H1 (cell line): Measurements from ENCODE around the gene PRR5L. TPM values are rescaled to one million over a fixed set of nuclear protein-coding genes. Genes with fewer than 3 reads are reported as not detected.
A peak's percentile ranks its signal among the peaks of the same experiment; 100 is the strongest.

ENCODE experiments used
- CTCF ChIA-PET: fragments of 300-600 bp; sonication (Branson Sonifier 250); formaldehyde crosslinking; loops from one replicate; lab custom pipeline; 2021; ENCODE audit not compliant: partially characterized antibody; lab: Charles Lee
- POLR2A ChIA-PET: fragments of 300-600 bp; sonication (Branson Sonifier 250); formaldehyde crosslinking; loops from one replicate; lab custom pipeline; 2021; ENCODE audit warnings: inconsistent platforms; ENCODE audit not compliant: partially characterized antibody; lab: Charles Lee
- DNase-seq, 2 experiments: peaks; one replicate each; pipeline versions ENCODE4 v3.0.0 to v3.0.0-alpha.2; 2010 to 2022; ENCODE audit warnings: low spot score in 2 of 2, low read depth in 1 of 2, mixed read lengths in 1 of 2
- FAIRE-seq: peaks from 2 replicates; lab custom pipeline; 2011; peaks lifted over from hg19 to GRCh38; lab: Jason Lieb, UNC
- H2AFZ ChIP-seq: 2 replicates; pipeline ENCODE4 v1.8.1; 2012; ENCODE audit warnings: low read length, inconsistent platforms
- H2AK5ac ChIP-seq: 2 replicates; pipeline ENCODE4 v1.6.1; 2013; ENCODE audit warnings: low read depth, low read length
- H2BK120ac ChIP-seq: replicated peaks from 2 replicates; pipeline ENCODE3; 2013; ENCODE audit warnings: low read depth, low read length, inconsistent platforms
- H2BK12ac ChIP-seq: 2 replicates; pipeline ENCODE4 v1.6.1; 2013; ENCODE audit warnings: low read depth, low read length
- H2BK15ac ChIP-seq: 2 replicates; pipeline ENCODE4 v1.6.1; 2013; ENCODE audit warnings: low read length
- H2BK20ac ChIP-seq: 2 replicates; pipeline ENCODE4 v1.6.1; 2013; ENCODE audit warnings: low read length
- H2BK5ac ChIP-seq: 2 replicates; pipeline ENCODE4 v1.6.1; 2013; ENCODE audit warnings: low read depth, low read length
- H3K14ac ChIP-seq: 2 replicates; pipeline ENCODE4 v1.6.1; 2013; ENCODE audit warnings: inconsistent platforms; ENCODE audit not compliant: insufficient read length
- H3K18ac ChIP-seq: 2 replicates; pipeline ENCODE4 v1.6.1; 2013; ENCODE audit warnings: low read length; ENCODE audit errors: extremely low read depth
- H3K23ac ChIP-seq: 2 replicates; pipeline ENCODE4 v1.6.1; 2013; ENCODE audit warnings: inconsistent platforms; ENCODE audit not compliant: insufficient read length
- H3K23me2 ChIP-seq: 2 replicates; pipeline ENCODE4 v1.6.1; 2013; ENCODE audit warnings: low read depth, low read length
- H3K27ac ChIP-seq: 2 replicates; pipeline ENCODE4 v1.6.1; 2011; ENCODE audit warnings: low read depth, low read length, inconsistent platforms
- H3K27me3 ChIP-seq, 4 experiments: replicated peaks in 1 of 4; 1 replicate in 1 of 4; 2 replicates in 3 of 4; pipeline versions ENCODE4 v1.6.1 to v1.8.1; 2011 to 2013; ENCODE audit warnings: low read length in 3 of 4, mild to moderate bottlenecking in 3 of 4, inconsistent platforms in 2 of 4, mixed read lengths in 2 of 4, moderate library complexity in 1 of 4; ENCODE audit not compliant: control insufficient read depth in 3 of 4, insufficient read depth in 3 of 4; ENCODE audit errors: extremely low read depth in 1 of 4
- H3K36me3 ChIP-seq, 4 experiments: 2 replicates each; pipeline versions ENCODE4 v1.6.1 to v1.8.1; 2011 to 2013; ENCODE audit warnings: mild to moderate bottlenecking in 4 of 4, low read length in 3 of 4, moderate library complexity in 2 of 4, control low read depth in 1 of 4, inconsistent platforms in 1 of 4; ENCODE audit not compliant: insufficient read depth in 4 of 4, control insufficient read depth in 2 of 4
- H3K4ac ChIP-seq: replicated peaks from 2 replicates; pipeline ENCODE3; 2013; ENCODE audit warnings: low read length, low read depth, mixed read lengths, inconsistent platforms; ENCODE audit not compliant: insufficient read length
- H3K4me1 ChIP-seq, 4 experiments: replicated peaks in 1 of 4; 1 replicate in 1 of 4; 2 replicates in 3 of 4; pipeline versions ENCODE4 v1.6.1 to v1.8.1; 2011 to 2013; ENCODE audit warnings: low read length in 3 of 4, inconsistent platforms in 2 of 4, mixed read lengths in 1 of 4; ENCODE audit not compliant: insufficient read depth in 4 of 4, control insufficient read depth in 3 of 4
- H3K4me2 ChIP-seq, 2 experiments: 2 replicates each; pipeline versions ENCODE4 v1.6.1 to v1.8.1; 2011 to 2013; ENCODE audit warnings: low read depth in 2 of 2, low read length in 2 of 2, control low read depth in 1 of 2, inconsistent platforms in 1 of 2, mild to moderate bottlenecking in 1 of 2; ENCODE audit not compliant: insufficient read depth in 1 of 2
- H3K4me3 ChIP-seq, 4 experiments: fragments of 200-600, 300-600 bp in 1 of 4; sonication (generic), shearing (Covaris generic), sonication (Bioruptor Twin) in 1 of 4; 2 replicates each; pipeline versions ENCODE4 v1.5.1 to v1.8.1; 2011 to 2016; ENCODE audit warnings: low read length in 4 of 4, low read depth in 3 of 4, control low read depth in 2 of 4, inconsistent platforms in 2 of 4, mild to moderate bottlenecking in 2 of 4, mixed read lengths in 1 of 4, moderate library complexity in 1 of 4; ENCODE audit not compliant: insufficient read depth in 2 of 4; ENCODE audit errors: extremely low read depth in 1 of 4
- H3K56ac ChIP-seq: replicated peaks from 2 replicates; pipeline ENCODE3; 2013; ENCODE audit warnings: low read depth, mild to moderate bottlenecking, mixed read lengths, low read length, inconsistent platforms; ENCODE audit not compliant: insufficient read length
- H3K79me1 ChIP-seq: 2 replicates; pipeline ENCODE4 v1.6.1; 2013; ENCODE audit warnings: low read depth, low read length, control low read depth
- H3K79me2 ChIP-seq, 2 experiments: 2 replicates each; pipeline versions ENCODE4 v1.6.1 to v1.8.1; 2012 to 2013; ENCODE audit warnings: low read length in 2 of 2, mild to moderate bottlenecking in 2 of 2, inconsistent platforms in 1 of 2; ENCODE audit not compliant: insufficient read depth in 2 of 2, control insufficient read depth in 1 of 2
- H3K9ac ChIP-seq, 4 experiments: replicated peaks in 1 of 4; 1 replicate in 1 of 4; 2 replicates in 3 of 4; pipeline versions ENCODE4 v1.6.1 to v1.8.1; 2011 to 2013; ENCODE audit warnings: low read depth in 3 of 4, low read length in 3 of 4, control low read depth in 2 of 4, mild to moderate bottlenecking in 2 of 4, moderate library complexity in 2 of 4, inconsistent platforms in 1 of 4; ENCODE audit errors: extremely low read depth in 1 of 4
- H3K9me3 ChIP-seq, 2 experiments: 2 replicates each; pipeline versions ENCODE4 v1.6.1 to v1.8.1; 2012 to 2013; ENCODE audit warnings: mild to moderate bottlenecking in 2 of 2, moderate library complexity in 2 of 2, control low read depth in 1 of 2, inconsistent platforms in 1 of 2, low read depth in 1 of 2, low read length in 1 of 2, mixed read lengths in 1 of 2; ENCODE audit not compliant: insufficient read depth in 2 of 2
- H4K20me1 ChIP-seq, 2 experiments: replicated peaks in 1 of 2; 2 replicates each; pipeline versions ENCODE3 to v1.8.1; 2011 to 2013; ENCODE audit warnings: inconsistent platforms in 2 of 2, low read length in 2 of 2, mild to moderate bottlenecking in 1 of 2; ENCODE audit not compliant: insufficient read depth in 2 of 2, control insufficient read depth in 1 of 2
- H4K5ac ChIP-seq: 2 replicates; pipeline ENCODE4 v1.6.1; 2013; ENCODE audit warnings: low read length, low read depth, mixed read lengths, inconsistent platforms; ENCODE audit not compliant: insufficient read length
- H4K8ac ChIP-seq: 2 replicates; pipeline ENCODE4 v1.8.0; 2013; ENCODE audit warnings: mild to moderate bottlenecking, moderate library complexity, low read length, inconsistent platforms; ENCODE audit not compliant: insufficient read depth; ENCODE audit errors: extremely low read depth
- H4K91ac ChIP-seq: replicated peaks from 2 replicates; pipeline ENCODE3; 2013; ENCODE audit warnings: low read length, mixed read lengths, inconsistent platforms; ENCODE audit not compliant: insufficient read length
- ASH2L ChIP-seq: fragments of 200-600, 300-600 bp; sonication (generic); IDR thresholded peaks from one replicate; pipeline ENCODE4 v1.7.1; 2017; ENCODE audit warnings: low read length
- CHD2 ChIP-seq: IDR thresholded peaks from 2 replicates; pipeline ENCODE4 v1.6.1; 2012; ENCODE audit warnings: low read length, improper control_type of control experiment
- EGR1 ChIP-seq: IDR thresholded peaks from 2 replicates; pipeline ENCODE4 v1.6.1; 2011; ENCODE audit warnings: low read depth, low read length, borderline replicate concordance
- EP300 ChIP-seq, 2 experiments: IDR thresholded peaks; 1 replicate in 1 of 2; 2 replicates in 1 of 2; pipeline ENCODE4 v1.6.1; 2011 to 2012; ENCODE audit warnings: low read depth in 2 of 2, low read length in 2 of 2, mild to moderate bottlenecking in 2 of 2, borderline replicate concordance in 1 of 2, inconsistent platforms in 1 of 2, moderate library complexity in 1 of 2
- MAFK ChIP-seq: IDR thresholded peaks from 2 replicates; pipeline ENCODE4 v1.6.1; 2012; ENCODE audit warnings: low read depth, mild to moderate bottlenecking, improper control_type of control experiment, low read length
- POLR2AphosphoS5 ChIP-seq: IDR thresholded peaks from 2 replicates; pipeline ENCODE4 v1.6.1; 2011; ENCODE audit warnings: low read depth, low read length
- POU5F1 ChIP-seq: IDR thresholded peaks from 2 replicates; pipeline ENCODE4 v1.6.1; 2011; ENCODE audit warnings: low read depth, mild to moderate bottlenecking, low read length, moderate library complexity
- RXRA ChIP-seq: IDR thresholded peaks from 2 replicates; pipeline ENCODE4 v1.6.1; 2011; ENCODE audit warnings: low read depth, mild to moderate bottlenecking, low read length, moderate library complexity; ENCODE audit not compliant: insufficient read depth
- SAP30 ChIP-seq: fragments of 300-600 bp; sonication (generic); IDR thresholded peaks from 2 replicates; pipeline ENCODE4 v1.7.1; 2012; ENCODE audit warnings: low read length, moderate library complexity, mild to moderate bottlenecking, inconsistent platforms; ENCODE audit not compliant: insufficient read depth, insufficient replicate concordance
- SIN3A ChIP-seq, 2 experiments: IDR thresholded peaks in 1 of 2; conservative IDR thresholded peaks in 1 of 2; 2 replicates each; pipeline ENCODE4 v1.6.1; 2011 to 2012; ENCODE audit warnings: low read length in 2 of 2, improper control_type of control experiment in 1 of 2, low read depth in 1 of 2, mild to moderate bottlenecking in 1 of 2
- SIRT6 ChIP-seq: IDR thresholded peaks from one replicate; pipeline ENCODE4 v1.7.1; 2012; ENCODE audit warnings: low read length, inconsistent platforms
- SIX5 ChIP-seq: IDR thresholded peaks from 2 replicates; pipeline ENCODE4 v1.6.1; 2011; ENCODE audit warnings: mild to moderate bottlenecking, low read depth, low read length
- WGBS, 2 experiments: shearing (Covaris generic) in 1 of 2; methylation state at CpG; one replicate each; pipeline versions ENCODE4 v1.1.6 to v1.1.7; 2013 to 2015; ENCODE audit warnings: low lambda C conversion rate in 2 of 2, mixed read lengths in 2 of 2, inconsistent platforms in 1 of 2, low coverage in 1 of 2, missing lambda C conversion rate in 1 of 2; ENCODE audit not compliant: insufficient replicate concordance in 2 of 2, insufficient coverage in 1 of 2, insufficient read length in 1 of 2; ENCODE audit errors: extremely low coverage in 1 of 2, missing lambda C conversion rate in 1 of 2; 5-methylcytosine and 5-hydroxymethylcytosine counted together
- polyA plus RNA-seq, 7 experiments: library from polyadenylated mRNA; depleted of rRNA in 3 of 7; stranded (reverse) in 5 of 7; unstranded in 2 of 7; fragments of >200 nt in 5 of 7; fragments of 200-250 nt in 2 of 7; gene quantifications; 1 replicate in 5 of 7; 2 replicates in 1 of 7; 4 replicates in 1 of 7; pipeline versions ENCODE4 v1.2.1 to v1.2.3, GENCODE V29; 2011 to 2013; ENCODE audit warnings: missing spikeins in 2 of 7, mixed read lengths in 2 of 7
- total RNA-seq: library from RNA; stranded (reverse); fragmentation: NEBNext Ultra II Directional; extraction: Animal tissue kit (Norgen Biotek cat#: 25700); gene quantifications from 2 replicates; pipeline ENCODE4 v1.2.1, GENCODE V29; 2021

The PRR5L gene
- total and polyA plus RNA-seq, 2 of the 8 experiments (the other 6 are each of a cell fraction or from before 2014, with no cell fraction given), result 6.6 to 10.1 TPM

DNA sequence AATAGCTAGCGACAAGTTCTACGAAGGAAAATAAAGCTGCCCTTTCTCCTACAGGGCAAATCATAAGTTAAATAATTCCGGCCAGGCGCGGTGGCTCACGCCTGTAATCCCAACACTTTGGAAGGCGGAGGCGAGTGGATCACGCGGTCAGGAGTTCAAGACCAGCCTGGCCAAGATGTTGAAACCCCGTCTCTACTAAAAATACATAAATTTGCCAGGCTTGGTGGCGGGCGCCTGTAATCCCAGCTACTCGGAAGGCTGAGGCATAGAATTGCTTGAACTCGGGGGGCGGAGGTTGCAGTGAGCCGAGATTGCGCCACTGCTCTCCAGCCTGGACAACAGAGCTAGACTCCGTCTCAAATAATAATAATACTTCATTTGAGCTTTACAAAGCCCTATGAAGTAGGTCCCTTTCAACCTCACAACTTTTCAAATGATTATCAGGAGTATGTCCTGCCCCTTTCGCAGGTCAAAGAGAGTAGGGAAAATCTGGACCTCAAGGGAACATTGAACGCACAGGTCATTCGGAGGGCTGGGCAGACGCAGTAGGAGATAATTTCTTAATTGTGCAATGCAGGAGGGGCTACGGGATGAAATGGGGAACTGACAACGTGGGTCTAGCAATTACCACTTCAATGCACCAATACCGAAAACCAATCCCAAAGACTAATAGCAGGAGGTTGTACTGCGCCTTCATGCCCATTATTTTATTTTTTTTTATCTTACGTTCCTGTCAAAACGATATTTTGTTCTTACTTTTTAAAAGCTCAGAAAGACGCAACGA lies 7.5 kb upstream of the PRR5L start:
- no peak overlapping the region for H2BK20ac ChIP-seq
- H2BK120ac ChIP-seq, result no peak overlapping the region
- H2AFZ ChIP-seq, result peak overlapping the region; percentile 76
- peak overlapping the region; percentile 87 to 90 for H3K4me2 ChIP-seq
- H3K36me3 ChIP-seq, result no peaks in the 10 kb centered on the region
- H3K79me2 ChIP-seq, result no peaks in the 10 kb centered on the region
- H3K27ac ChIP-seq, result no peak overlapping the region
- peaks cover 0 to 3% (median 0%) of the 10 kb centered on the region in 4 experiments; a peak in 4 of 7 replicates for H3K4me1 ChIP-seq
- no peak overlapping the region for H4K5ac ChIP-seq
- DNase-seq (no peak), FAIRE-seq (no peak)
- no peak overlapping the region for H3K23ac ChIP-seq
- H4K20me1 ChIP-seq, result peaks cover 0 to 3% of the 10 kb centered on the region in 2 experiments
- H3K79me1 ChIP-seq, result no peaks in the 10 kb centered on the region
- H2BK12ac ChIP-seq, result no peak overlapping the region
- H3K18ac ChIP-seq, result no peak overlapping the region
- CTCF ChIA-PET, result interaction anchor here (0.6 to 10.8 kb wide), 11 partner anchors 10 to 779 kb away, joined by 3 to 152 read pairs (median 4); no protein-coding TSS in a partner anchor
- peak overlapping the region; percentile 95; the same call in 1 of the 2 replicates for H4K8ac ChIP-seq
- POLR2A ChIA-PET, result interaction anchor here (0.6 to 1.4 kb wide), 3 partner anchors 10 to 446 kb away, joined by 3 to 4 read pairs (median 4); no protein-coding TSS in a partner anchor
- peak overlapping the region in 3 of 4 experiments; percentile 66 to 72 (median 68); a peak in 6 of 7 replicates for H3K9ac ChIP-seq
- H3K23me2 ChIP-seq, result peaks cover 7% of the 10 kb centered on the region
- peaks cover 0 to 5% (median 0%) of the 10 kb centered on the region in 4 experiments; a peak in 1 of 7 replicates for H3K27me3 ChIP-seq
- H3K14ac ChIP-seq, result no peak overlapping the region
- no peak overlapping the region for H4K91ac ChIP-seq
- H2BK15ac ChIP-seq, result no peak overlapping the region
- no peak overlapping the region for H3K4ac ChIP-seq
- 57% methylated on average over 31 of the region's 31 CpGs; no CpG with 5 or more reads in 1 of the 2 experiments for WGBS, 2 experiments
- no peak overlapping the region for H3K56ac ChIP-seq
- no peaks in the 10 kb centered on the region for H3K9me3 ChIP-seq
- H3K4me3 ChIP-seq, result peak overlapping the region; percentile 80 to 92 (median 88)
- H2AK5ac ChIP-seq, result no peak overlapping the region
- H2BK5ac ChIP-seq, result no peak overlapping the region
- no peak for TF ChIP-seq EGR1
- TF ChIP-seq CHD2, result no peak
- no peak for TF ChIP-seq SAP30
- TF ChIP-seq ASH2L, result no peak
- TF ChIP-seq EP300 (IDR thresholded peaks at IDR 0.05; ENCODE audit: borderline replicate concordance in 1 of 2, low read depth in 2 of 2, low read length in 2 of 2), result no peak
- TF ChIP-seq SIX5, result no peak
- TF ChIP-seq SIN3A (conservative IDR thresholded peaks at IDR 0.05 in 1 of 2, IDR thresholded peaks at IDR 0.05 in 1 of 2; ENCODE audit: low read depth in 1 of 2, low read length in 2 of 2), result no peak
- TF ChIP-seq POLR2AphosphoS5, result no peak
- no peak for TF ChIP-seq POU5F1
- TF ChIP-seq SIRT6, result no peak
- no peak for TF ChIP-seq RXRA
- TF ChIP-seq MAFK, result no peak
